Medulla oblongata (tissue), 1 donor: Measurements from ENCODE around the gene ZNRD2.

Experiments used
- DNase-seq: peaks from one replicate; pipeline ENCODE4 v3.0.0-alpha.2; 2015; ENCODE audit errors: extremely low spot score

Gene ZNRD2

DNA sequence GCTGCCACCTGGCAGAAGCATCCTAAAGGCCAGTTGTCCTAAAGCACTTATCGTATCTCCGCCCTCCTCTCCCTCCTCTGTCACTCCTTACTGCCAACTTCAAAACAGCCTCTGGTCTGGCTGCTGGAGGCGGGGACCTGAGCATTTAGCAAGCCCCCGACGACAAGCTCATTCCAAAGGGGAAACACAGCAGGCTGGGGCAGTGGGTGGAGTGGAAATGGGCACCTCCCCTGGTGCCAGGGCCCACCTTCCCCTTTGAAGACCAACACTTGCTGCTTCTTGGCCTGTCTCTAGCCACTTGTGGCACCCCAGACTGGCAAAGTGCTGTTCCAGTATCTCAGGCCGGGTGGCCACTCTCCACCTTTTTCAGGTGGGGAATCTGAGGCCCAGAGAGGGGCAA is 40.1 kb downstream of the ZNRD2 start:
- no peak for DNase-seq

DNA sequence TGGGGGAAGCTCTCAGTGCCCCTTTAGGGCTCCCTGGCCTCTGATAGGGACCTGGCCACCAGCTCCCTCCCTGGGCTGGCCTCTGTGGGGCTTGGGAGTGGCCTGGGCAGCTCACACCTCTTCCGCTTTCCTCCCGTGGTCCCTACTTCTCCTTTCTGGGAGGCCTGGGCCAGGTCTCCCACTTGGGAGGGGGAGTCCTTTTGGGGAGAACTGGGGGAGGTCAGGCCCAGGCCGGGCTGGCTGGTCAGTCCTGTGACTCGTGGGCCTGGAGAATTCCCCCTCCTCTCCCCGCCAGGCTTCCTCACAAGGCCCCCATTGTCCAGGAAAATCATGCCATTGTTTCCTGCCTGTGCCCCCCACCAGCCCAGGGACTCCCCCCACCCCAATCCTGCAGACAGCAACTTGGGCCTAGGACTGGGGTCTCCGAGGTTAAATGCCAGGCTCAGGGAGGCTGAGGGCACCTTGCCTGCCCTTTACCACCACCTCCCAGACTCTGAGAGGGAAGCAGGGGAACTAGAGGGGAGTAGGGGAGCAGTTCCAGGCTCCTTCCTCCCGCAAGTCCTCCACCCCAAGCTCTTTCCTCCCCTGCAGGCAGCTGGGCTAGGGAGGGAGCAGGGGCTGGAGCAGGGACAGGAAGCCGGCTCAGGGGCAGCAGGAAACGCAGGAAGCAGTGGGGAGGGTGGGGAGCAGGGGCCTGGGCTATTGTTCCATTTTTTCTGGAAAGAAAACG is 40.9 kb downstream of the ZNRD2 start:
- DNase-seq = peak; percentile 90

DNA sequence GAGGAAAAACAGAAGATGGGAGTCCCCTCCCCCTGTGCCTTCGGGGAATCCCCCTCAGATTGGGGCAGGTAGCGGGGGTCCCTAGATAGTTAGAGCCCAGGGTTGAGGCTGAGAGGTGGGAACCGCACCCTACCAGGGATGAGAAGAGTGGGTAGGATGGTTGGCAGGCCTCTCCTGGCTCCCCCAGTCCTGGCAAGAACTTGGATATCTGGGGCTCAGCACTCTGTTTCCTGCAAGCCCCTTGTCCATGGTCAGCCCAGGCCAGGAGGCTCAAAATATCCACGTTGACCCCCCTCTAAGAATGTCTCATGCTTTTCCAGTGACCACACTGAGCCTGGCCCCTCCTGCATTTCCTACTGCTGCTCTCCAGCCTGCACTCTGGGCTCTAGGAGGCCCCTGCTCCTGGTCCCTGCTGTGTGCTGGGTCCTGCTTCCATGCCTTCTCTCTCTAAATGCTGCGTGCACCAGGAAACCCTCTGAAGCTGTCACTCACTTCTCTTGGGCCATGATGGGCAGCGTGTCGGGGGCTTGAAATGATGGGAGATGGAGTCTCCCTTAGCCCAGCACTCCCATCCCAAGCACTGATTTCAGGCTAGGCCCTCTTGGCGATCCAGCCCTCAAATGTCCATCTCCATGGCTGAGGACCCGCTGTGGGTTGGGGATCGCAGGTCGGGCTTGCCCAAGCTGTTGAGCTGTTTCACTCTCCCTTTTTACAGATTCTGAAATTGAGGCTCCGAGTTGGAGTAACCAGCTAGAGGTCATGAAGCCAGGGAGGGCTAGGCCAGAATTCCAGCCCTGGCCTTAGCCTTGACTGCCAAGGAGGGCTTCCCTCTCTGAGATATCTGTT is 41.7 kb downstream of the ZNRD2 start:
- no peak for DNase-seq

DNA sequence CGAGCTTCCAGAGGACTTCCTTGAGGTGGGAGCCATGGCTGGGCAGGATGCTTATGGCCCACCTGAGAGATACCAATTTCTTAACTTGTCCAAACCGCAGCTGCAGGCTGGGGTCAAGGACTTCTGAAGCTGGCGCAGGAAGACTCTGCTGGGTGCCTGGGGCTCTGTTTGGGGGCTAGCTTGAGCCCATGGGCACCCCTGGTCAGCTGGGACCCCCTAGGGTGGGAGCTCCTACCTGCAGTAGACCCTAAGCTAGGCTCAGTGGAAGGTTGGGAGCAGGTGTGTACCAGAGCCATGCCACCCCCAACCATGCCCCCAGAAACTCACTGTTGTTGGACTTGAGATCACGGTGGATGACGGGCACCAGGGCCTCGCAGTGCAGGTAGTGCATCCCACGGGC is 42.4 kb downstream of the ZNRD2 start:
- DNase-seq = no peak

DNA sequence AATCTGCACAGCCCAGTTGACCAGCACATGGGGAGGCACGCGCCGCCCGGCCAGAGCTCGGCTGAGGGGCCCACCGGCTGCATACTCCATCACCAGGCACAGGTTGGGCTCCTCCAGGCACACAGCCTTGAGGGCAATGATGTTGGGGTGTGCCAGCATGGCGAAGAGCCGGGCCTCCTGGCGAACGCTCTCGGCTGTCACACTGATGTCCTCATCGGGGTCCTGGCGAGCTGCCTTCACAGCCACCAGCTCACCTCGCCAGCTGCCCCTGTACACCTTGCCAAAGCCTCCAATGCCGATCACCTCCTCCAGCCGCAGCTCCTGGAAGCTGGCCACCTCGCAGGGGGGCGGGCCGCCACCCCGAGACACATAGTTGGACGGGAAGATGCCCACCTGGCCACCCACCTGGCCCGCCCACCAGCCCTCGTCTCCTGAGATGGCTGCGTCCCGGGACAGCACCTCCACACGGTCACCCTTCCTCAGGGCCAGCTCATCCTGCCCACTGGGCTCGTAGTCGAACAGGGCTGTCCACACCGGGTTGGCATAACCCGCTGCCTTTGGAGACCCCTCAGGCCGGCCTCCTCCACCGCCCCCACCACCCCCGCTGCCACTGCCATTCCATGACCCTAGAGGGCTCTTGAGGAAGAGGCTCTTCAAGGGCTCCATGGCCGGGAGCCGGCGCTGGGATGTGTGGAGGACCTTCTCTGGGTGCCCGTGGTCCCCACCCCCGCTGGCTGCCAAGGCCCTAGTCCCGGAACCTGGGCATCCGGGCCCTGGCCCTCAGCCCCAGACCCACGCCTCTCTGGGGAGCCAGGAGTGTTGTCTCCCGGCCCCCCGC is 43.0 kb downstream of the ZNRD2 start:
- peak; percentile 32 for DNase-seq

DNA sequence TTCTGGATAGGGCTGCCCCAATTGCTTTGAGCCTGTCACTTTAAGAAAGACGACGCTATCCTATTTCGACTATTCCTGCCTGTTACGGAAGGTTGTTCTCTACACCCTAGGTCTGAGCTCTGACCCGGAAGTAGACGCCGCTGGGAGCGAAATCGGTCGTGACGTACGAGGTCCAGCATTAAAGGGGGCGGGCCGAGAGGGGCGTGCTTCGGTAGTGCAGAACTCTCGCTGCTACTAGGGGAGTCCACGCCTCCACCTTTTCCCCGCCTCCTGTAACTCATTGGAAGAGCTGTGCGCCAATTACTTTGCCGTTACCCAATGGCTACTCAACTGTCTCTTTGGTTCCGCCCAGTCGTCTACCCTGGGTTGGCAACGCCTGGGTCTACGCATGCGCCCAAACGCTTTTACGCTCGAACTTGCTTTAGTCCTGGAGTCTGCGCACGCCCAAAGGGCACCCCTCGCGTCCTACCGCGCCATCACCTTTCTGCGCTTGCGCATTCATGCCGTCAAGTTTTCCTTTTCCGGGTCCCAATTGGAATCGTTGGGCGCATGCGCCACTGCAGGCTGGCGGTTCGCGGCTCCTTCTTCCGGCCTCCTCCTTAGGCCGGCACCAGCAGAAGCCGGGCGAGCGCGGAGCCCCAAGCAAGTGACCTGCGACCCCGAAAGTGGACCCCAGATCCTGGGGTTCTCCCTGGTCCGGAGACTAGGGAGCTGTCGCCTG is 45.1 kb downstream of the ZNRD2 start, which contains the start of gene PCNX3:
Gene PCNX3 (plus strand): TSS at position 548 of the 721 bp plus-strand sequence. CDS start 536 bp downstream, outside the sequence.
- DNase-seq = peak; percentile 100

DNA sequence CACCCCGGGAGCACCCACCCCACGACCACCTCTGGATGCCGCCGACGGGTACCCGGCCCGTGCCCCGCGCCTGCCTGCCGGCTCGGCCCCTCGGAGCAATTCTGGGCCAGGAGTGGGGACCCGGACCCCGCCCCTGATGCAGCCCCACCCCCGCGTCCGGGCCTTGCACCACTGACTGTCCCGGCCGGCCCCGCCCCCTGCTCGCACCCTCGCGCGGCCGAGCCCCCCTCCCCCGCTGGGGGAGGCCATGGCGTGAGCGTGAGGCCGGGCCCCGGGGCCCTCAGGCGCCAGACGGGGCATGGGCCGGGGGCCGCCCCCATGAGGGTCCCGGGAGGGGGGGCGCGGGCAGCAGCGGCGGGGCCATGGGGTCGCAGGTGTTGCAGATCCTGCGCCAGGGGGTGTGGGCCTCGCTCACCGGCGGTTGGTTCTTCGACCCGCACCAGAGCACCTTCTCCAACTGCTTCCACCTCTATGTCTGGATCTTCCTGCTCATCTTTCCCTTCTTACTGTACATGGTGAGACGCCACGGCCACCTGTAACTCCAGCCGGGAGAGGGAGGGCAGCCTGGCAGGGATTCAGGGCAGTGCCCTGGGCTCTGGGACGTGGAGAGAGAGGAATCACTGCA is 45.8 kb downstream of the ZNRD2 start:
- DNase-seq = no peak

DNA sequence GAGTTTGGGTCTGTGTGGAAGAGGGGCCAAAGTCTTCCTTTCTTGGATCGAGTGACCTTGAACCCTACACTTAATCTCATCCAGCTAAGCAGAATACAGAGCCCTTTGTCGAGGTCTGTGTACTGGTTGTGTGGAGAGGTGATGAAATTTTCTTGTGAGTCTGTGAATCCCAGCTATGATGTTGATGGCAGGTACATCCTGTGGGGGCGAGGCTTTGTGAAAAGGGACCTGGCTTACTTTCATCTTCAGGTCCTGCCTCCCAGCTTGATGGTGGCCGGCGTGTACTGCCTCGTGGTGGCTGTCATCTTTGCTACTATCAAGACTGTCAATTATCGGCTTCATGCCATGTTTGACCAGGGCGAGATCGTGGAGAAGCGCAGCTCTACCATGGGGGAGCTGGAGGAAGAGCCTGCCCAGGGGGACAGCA is 46.3 kb downstream of the ZNRD2 start:
- no peak for DNase-seq

DNA sequence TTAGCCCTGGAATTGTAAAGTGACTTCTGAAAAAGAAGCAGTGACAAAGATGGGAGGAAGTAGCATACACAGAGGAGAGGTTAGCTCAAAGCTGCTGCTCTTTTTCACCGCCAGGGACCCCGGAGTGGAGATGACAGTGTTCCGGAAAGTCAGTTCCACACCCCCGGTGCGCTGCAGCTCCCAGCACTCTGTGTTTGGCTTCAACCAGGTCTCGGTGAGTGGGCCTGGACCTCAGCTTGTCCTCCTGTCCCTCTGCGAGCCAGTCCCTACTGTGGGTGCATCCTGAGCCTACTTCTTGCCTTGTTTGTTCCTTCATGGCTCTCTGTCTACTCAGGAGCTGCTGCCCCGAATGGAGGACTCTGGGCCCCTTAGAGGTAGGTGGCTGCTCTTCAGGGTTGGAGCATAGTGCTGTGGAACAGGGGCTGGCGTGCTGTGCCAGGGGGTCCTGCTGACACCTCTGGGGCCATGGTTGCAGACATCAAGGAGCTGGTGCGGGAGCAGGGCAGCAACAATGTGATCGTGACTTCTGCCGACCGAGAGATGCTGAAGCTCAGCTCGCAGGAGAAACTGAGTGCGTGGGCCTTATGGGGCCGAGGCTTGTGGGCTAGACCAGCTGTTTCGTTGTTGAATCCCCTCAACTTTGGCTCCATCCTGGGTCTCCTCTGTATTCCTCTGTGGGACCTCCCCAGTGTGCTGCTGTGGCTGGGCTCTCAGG is 47.0 kb downstream of the ZNRD2 start:
- DNase-seq = no peak

DNA sequence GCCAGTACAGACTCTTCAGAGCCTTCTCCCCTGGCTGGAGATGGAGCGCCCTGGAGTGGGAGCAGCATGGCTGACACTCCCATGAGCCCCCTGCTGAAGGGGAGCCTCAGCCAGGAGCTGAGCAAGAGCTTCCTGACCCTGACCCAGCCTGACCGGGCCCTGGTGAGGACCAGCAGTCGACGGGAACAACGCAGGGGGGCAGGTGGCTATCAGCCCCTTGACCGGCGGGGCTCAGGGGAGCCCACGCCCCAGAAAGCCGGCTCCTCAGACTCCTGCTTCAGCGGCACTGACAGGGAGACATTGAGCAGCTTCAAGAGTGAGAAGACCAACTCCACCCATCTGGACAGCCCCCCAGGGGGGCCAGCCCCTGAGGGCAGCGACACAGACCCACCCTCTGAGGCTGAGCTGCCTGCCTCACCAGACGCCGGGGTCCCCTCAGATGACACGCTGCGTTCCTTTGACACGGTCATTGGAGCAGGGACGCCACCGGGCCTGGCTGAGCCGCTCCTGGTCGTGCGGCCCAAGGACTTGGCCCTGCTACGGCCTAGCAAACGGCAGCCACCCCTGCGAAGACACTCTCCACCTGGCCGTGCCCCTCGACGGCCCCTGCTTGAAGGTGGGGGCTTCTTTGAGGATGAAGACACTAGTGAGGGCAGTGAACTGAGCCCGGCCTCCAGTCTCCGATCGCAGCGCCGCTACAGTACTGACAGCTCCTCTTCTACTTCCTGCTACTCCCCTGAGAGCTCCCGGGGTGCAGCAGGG is 47.9 kb downstream of the ZNRD2 start:
- no peak for DNase-seq

DNA sequence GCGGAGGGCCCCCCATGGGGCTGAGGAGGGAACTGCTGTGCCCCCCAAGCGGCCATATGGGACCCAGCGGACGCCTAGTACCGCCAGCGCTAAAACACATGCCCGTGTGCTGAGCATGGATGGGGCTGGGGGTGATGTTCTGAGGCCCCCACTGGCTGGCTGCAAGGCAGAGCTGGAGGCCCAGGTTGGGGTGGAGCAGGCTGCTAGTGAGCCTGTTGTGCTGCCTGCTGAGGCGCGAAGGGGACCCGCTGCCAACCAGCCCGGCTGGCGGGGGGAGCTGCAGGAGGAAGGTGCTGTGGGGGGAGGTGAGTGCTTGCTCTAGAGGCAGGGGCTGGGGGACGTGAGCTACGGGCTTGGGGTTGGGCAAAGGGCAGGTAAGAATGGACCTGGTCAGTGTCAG is 48.5 kb downstream of the ZNRD2 start:
- DNase-seq = no peak

DNA sequence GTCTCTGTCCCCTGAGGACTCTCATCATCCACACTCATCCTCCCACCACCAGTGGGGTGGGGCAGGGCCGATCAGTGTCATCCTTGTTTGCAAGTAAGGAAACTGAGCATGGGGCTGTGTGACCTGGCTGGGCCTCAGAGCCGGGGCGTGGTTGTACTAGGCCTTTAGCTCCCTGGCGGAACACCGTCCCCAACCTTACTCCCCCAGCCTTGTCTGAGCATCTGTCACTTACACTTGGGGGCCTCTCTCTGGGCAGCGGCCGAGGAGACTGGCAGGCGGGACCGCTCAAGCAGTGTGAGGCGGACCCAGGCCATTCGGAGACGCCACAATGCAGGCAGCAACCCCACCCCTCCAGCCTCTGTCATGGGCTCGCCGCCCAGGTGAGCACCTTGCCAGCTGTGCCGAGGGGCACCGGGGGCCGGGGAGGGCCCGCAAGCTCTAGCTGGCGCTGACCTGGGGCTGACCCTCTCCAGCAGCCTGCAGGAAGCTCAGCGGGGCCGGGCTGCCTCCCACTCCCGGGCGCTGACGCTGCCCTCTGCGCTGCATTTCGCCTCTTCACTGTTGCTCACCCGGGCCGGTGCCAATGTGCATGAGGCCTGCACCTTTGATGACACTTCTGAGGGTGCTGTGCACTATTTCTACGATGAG is 49.1 kb downstream of the ZNRD2 start:
- DNase-seq = no peak

DNA sequence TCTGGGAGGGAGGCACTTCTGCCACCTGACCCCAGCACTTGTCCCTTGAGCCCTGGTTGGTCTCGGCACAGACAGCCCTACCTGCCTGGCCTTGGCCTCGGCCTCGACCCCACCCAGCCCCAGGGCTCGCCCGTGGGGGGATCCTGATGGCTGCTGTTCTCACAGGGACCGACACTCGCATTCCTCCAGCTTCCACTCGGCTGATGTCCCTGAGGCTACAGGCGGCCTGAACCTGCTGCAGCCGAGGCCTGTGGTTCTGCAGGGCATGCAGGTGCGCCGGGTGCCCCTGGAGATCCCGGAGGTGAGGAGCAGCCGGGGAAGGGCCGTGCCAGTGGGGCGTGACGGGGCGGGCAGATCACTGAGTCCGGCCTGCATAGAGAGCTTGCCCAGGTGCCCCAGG is 50.4 kb downstream of the ZNRD2 start:
- no peak for DNase-seq

DNA sequence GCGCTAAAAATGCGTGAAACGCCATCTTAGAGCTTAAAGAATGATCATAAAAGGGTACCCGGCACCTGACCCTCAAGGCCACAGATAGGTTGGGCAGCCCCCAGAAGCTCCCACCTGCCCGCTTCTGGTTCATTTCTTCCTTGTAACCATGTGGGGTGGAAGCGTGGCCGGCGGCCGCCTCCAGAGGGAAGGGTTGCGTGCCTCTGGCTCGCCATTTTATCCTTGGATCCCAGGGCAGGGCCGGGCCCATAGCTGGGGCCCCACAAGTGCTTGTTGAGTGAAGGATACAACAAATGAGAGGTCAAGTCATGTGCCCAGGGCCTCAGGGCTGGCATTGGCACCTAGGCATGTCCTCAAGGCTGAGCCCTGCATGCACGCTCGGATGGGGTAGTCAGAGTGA is 51.2 kb downstream of the ZNRD2 start:
- DNase-seq = no peak
